Stimulated activated naive CD8-positive, alpha-beta T cell treated with anti-CD3 and anti-CD28 coated beads, Interleukin-15, Interleukin-2, amounts not matched to agents 100 U/mL and 50 U/mL, for 24 hours (primary cell): ENCODE measurements around the gene RIC1.
"Not testable (repeated sequence)": the region's sequence is repeated elsewhere in the genome, so short reads cannot be mapped to it uniquely, and the experiment has no call there.

ENCODE experiments used
- ATAC-seq: fragments of 150-1000 bp; cut with Tn5 transposase; one replicate; pipeline ENCODE4 v1.10.0; 2021
- DNase-seq: peaks from one replicate; pipeline ENCODE4 v3.0.0; 2021

RIC1 gene

GRCh38 chr9:5628530-5629311 is at the start of gene RIC1:
RIC1 (plus strand) TSS chr9:5629107; CDS start chr9:5629310, 203 bp downstream.
- peak; percentile 91 for DNase-seq
- ATAC-seq, result peak; percentile 84

GRCh38 chr9:5579881-5580280 is 49.0 kb upstream of the RIC1 start:
- no peak for DNase-seq

GRCh38 chr9:5580650-5581049 is 48.3 kb upstream of the RIC1 start:
- DNase-seq (no peak), ATAC-seq (no peak)

More at GRCh38 chr9:5579881-5580280, 49.0 kb upstream of the RIC1 start:
- ATAC-seq, result no peak

- not testable (repeated sequence) for ATAC-seq, DNase-seq
Observed at GRCh38 chr9:5581706-5582105, 47.2 kb upstream of the RIC1 start.

- ATAC-seq (peak; percentile 57), DNase-seq (peak; percentile 54)
Observed at GRCh38 chr9:5582835-5583195, 46.1 kb upstream of the RIC1 start.

- ATAC-seq, result peak; percentile 30
- peak; percentile 34 for DNase-seq
Observed at GRCh38 chr9:5586391-5586802, 42.5 kb upstream of the RIC1 start.

- DNase-seq, result peak; percentile 61
- peak; percentile 72 for ATAC-seq
Observed at GRCh38 chr9:5587024-5587423, 41.9 kb upstream of the RIC1 start.

GRCh38 chr9:5592231-5592630 is 36.7 kb upstream of the RIC1 start:
- DNase-seq (no peak), ATAC-seq (no peak)

- no peak for ATAC-seq
- no peak for DNase-seq
Observed at GRCh38 chr9:5592904-5593303, 36.0 kb upstream of the RIC1 start.

GRCh38 chr9:5593904-5594303 is 35.0 kb upstream of the RIC1 start:
- no peak for DNase-seq
- ATAC-seq, result no peak

- ATAC-seq, result no peak
Observed at GRCh38 chr9:5596173-5596572, 32.7 kb upstream of the RIC1 start.

GRCh38 chr9:5608298-5609225 is 20.3 kb upstream of the RIC1 start:
- no peak for DNase-seq

More at GRCh38 chr9:5596173-5596572, 32.7 kb upstream of the RIC1 start:
- DNase-seq, result no peak

GRCh38 chr9:5609226-5609596 is 19.7 kb upstream of the RIC1 start:
- ATAC-seq (no peak), DNase-seq (no peak)

More at GRCh38 chr9:5608298-5609225, 20.3 kb upstream of the RIC1 start:
- ATAC-seq, result peak; percentile 84

- no peak for DNase-seq
- no peak for ATAC-seq
Observed at GRCh38 chr9:5610491-5610890, 18.4 kb upstream of the RIC1 start.

- ATAC-seq (no peak), DNase-seq (no peak)
Observed at GRCh38 chr9:5611321-5612184, 17.4 kb upstream of the RIC1 start.

- ATAC-seq (no peak), DNase-seq (no peak)
Observed at GRCh38 chr9:5612185-5612530, 16.7 kb upstream of the RIC1 start.

GRCh38 chr9:5614192-5614591 is 14.7 kb upstream of the RIC1 start:
- no peak for DNase-seq

GRCh38 chr9:5614985-5615384 is 13.9 kb upstream of the RIC1 start:
- no peak for ATAC-seq
- no peak for DNase-seq

More at GRCh38 chr9:5614192-5614591, 14.7 kb upstream of the RIC1 start:
- no peak for ATAC-seq

GRCh38 chr9:5617749-5618148 is 11.2 kb upstream of the RIC1 start:
- ATAC-seq, result peak; percentile 71

GRCh38 chr9:5620494-5620893 is 8.4 kb upstream of the RIC1 start:
- no peak for ATAC-seq
- DNase-seq, result no peak

More at GRCh38 chr9:5617749-5618148, 11.2 kb upstream of the RIC1 start:
- DNase-seq, result no peak

GRCh38 chr9:5621327-5621726 is 7.6 kb upstream of the RIC1 start:
- ATAC-seq, result no peak

GRCh38 chr9:5622016-5622415 is 6.9 kb upstream of the RIC1 start:
- no peak for DNase-seq

More at GRCh38 chr9:5621327-5621726, 7.6 kb upstream of the RIC1 start:
- DNase-seq, result no peak

More at GRCh38 chr9:5622016-5622415, 6.9 kb upstream of the RIC1 start:
- ATAC-seq, result no peak
